ENCODE results near the gene SIN3B.

SIN3B gene

DNA sequence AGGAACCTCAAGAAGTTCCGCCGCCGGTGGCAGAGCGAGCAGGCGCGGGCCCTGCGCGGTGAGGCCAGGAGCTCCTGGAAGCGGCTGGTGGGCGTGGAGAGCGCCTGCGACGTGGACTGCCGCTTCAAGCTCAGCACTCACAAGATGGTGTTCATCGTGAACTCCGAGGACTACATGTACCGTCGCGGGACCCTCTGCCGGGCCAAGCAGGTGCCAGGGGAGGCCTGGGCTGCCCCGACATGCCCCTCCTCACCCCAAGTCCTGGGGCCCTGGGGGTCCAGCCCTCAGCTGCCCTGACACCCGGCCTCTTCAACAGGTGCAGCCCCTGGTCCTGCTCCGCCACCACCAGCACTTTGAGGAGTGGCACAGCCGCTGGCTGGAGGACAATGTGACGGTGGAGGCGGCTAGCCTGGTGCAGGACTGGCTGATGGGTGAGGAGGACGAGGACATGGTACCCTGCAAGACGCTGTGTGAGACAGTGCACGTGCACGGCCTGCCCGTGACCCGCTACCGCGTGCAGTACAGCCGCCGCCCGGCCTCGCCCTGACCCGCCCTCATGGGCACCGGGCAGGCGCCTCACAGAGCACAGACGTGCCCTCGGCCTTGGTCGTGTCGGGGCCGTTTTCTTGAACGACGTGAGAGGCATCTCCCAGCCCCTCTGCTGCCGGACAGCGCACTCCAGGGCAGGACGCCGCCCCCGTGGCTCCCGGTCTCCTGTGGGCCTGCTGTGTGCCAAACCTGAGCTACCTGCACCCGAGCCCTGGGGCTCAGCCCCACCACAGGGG, 49.2 kb downstream of the SIN3B start:
- no peaks in the 10 kb centered on the region for H3K27me3 ChIP-seq (ENCODE audit: control insufficient read depth, low read length)
- no peak overlapping the region for H3K27ac ChIP-seq (ENCODE audit: low read depth, low read length)
- no peaks in the 10 kb centered on the region for H3F3A ChIP-seq (ENCODE audit: control insufficient read depth, insufficient read depth)
- no peak overlapping the region for H3K4me3 ChIP-seq (ENCODE audit: low read length)
- H4K20me1 ChIP-seq (ENCODE audit: control insufficient read depth, insufficient read depth, low read depth, low read length): no peaks in the 10 kb centered on the region
- TF ChIP-seq CTCF (IDR thresholded peaks at IDR 0.05; ENCODE audit: low read depth, low read length, poor library complexity, severe bottlenecking): no peak
- TF ChIP-seq EZH2phosphoT487 (IDR thresholded peaks at IDR 0.05; ENCODE audit: borderline replicate concordance, low read length): no peak
- no peak overlapping the region for H3K4me2 ChIP-seq (ENCODE audit: low read length)
- peaks cover 24% of the 10 kb centered on the region for H3K79me2 ChIP-seq (ENCODE audit: control insufficient read depth, low read length)
- peaks cover 7% of the 10 kb centered on the region for H3K4me1 ChIP-seq (ENCODE audit: control insufficient read depth, low read length)
- H3K9me3 ChIP-seq (ENCODE audit: control insufficient read depth, insufficient read depth, low read length): peaks cover 18% of the 10 kb centered on the region; the same call in 1 of the 2 replicates
- H3K36me3 ChIP-seq (ENCODE audit: control insufficient read depth, low read length): peaks cover 63% of the 10 kb centered on the region
- no peaks in the 10 kb centered on the region for H3K9me2 ChIP-seq (replicated peaks; ENCODE audit: control insufficient read depth, low read length)

- no peak overlapping the region for H3K4me2 ChIP-seq (ENCODE audit: low read length)
- H3K9me3 ChIP-seq (ENCODE audit: control insufficient read depth, insufficient read depth, low read length): peaks cover 10% of the 10 kb centered on the region; the same call in 1 of the 2 replicates
- TF ChIP-seq CTCF (IDR thresholded peaks at IDR 0.05; ENCODE audit: low read depth, low read length, poor library complexity, severe bottlenecking): no peak
- TF ChIP-seq EZH2phosphoT487 (IDR thresholded peaks at IDR 0.05; ENCODE audit: borderline replicate concordance, low read length): no peak
- no peaks in the 10 kb centered on the region for H3K27me3 ChIP-seq (ENCODE audit: control insufficient read depth, low read length)
- no peak overlapping the region for H3K4me3 ChIP-seq (ENCODE audit: low read length)
- no peaks in the 10 kb centered on the region for H3K9me2 ChIP-seq (replicated peaks; ENCODE audit: control insufficient read depth, low read length)
- H3K27ac ChIP-seq (ENCODE audit: low read depth, low read length): no peak overlapping the region
- H4K20me1 ChIP-seq (ENCODE audit: control insufficient read depth, insufficient read depth, low read depth, low read length): no peaks in the 10 kb centered on the region
- no peaks in the 10 kb centered on the region for H3K79me2 ChIP-seq (ENCODE audit: control insufficient read depth, low read length)
- peaks cover 14% of the 10 kb centered on the region for H3K4me1 ChIP-seq (ENCODE audit: control insufficient read depth, low read length)
- 0 out of 2 replicates have a peak, but pooled peaks cover under 1% of the 10 kb centered on the region for H3F3A ChIP-seq (ENCODE audit: control insufficient read depth, insufficient read depth)
- peaks cover 49% of the 10 kb centered on the region for H3K36me3 ChIP-seq (ENCODE audit: control insufficient read depth, low read length)
Measured at GRCh38 chr19:16880884-16881554, 51.8 kb downstream of the SIN3B start.

DNA sequence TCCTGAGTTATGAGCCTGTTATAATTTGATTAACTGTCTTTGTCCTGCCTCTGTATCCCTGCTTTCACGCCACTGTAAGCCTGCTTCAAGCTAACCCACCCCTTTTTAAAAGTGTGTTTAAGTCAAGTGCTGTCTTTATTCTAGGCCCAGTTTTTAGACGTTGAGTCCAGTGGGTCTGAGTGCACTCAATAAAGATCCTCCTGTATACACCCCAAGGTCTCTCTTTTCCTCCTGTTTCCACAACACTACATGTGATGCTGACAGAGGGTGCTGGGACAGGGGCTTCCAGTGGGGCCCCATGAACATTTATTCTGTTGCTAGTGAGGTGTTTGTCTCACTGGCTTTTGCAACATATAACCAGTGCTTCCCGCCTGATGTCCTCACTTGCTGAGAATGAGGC, 52.9 kb downstream of the SIN3B start:
- Histone ChIP-seq H3K36me3 (ENCODE audit: control insufficient read depth, low read length) (peaks cover 38% of the 10 kb centered on the region), H3K4me1 (ENCODE audit: control insufficient read depth, low read length) (peaks cover 9% of the 10 kb centered on the region), H3K27me3 (ENCODE audit: control insufficient read depth, low read length) (no peaks in the 10 kb centered on the region), H3F3A (ENCODE audit: control insufficient read depth, insufficient read depth) (peaks cover 6% of the 10 kb centered on the region; the same call in 1 of the 2 replicates), H3K79me2 (ENCODE audit: control insufficient read depth, low read length) (no peaks in the 10 kb centered on the region), H3K27ac (ENCODE audit: low read depth, low read length) (no peak overlapping the region), H3K9me3 (ENCODE audit: control insufficient read depth, insufficient read depth, low read length) (peaks cover 10% of the 10 kb centered on the region; the same call in 1 of the 2 replicates), H3K4me2 (ENCODE audit: low read length) (no peak overlapping the region), H4K20me1 (ENCODE audit: control insufficient read depth, insufficient read depth, low read depth, low read length) (no peaks in the 10 kb centered on the region), H3K4me3 (ENCODE audit: low read length) (no peak overlapping the region), H3K9me2 (replicated peaks; ENCODE audit: control insufficient read depth, low read length) (no peaks in the 10 kb centered on the region)
- TF ChIP-seq CTCF (IDR thresholded peaks at IDR 0.05; ENCODE audit: low read depth, low read length, poor library complexity, severe bottlenecking) (no peak), EZH2phosphoT487 (IDR thresholded peaks at IDR 0.05; ENCODE audit: borderline replicate concordance, low read length) (no peak)
